ENCODE results near the gene ELFN2. TPM values are rescaled to one million over a fixed set of nuclear protein-coding genes. Genes with fewer than 3 reads are reported as not detected.

Gene ELFN2
- polyA plus RNA-seq, 1 donor from 2014 or later: 4.4 TPM

- H3K79me2 ChIP-seq (replicated peaks; ENCODE audit: insufficient read depth, low read length): no peaks in the 10 kb centered on the region
- TF ChIP-seq EP300 (conservative IDR thresholded peaks at IDR 0.05; ENCODE audit: poor library complexity, severe bottlenecking): no peak
- TF ChIP-seq CTCF (IDR thresholded peaks at IDR 0.05; ENCODE audit: poor library complexity, severe bottlenecking): no peak
- TF ChIP-seq REST (IDR thresholded peaks at IDR 0.05; ENCODE audit: borderline replicate concordance): no peak
- no peak for TF ChIP-seq RAD21 (conservative IDR thresholded peaks at IDR 0.05)
- TF ChIP-seq EZH2 (IDR thresholded peaks at IDR 0.05; ENCODE audit: borderline replicate concordance, insufficient read depth, low read length, poor library complexity, severe bottlenecking): no peak
- no peak for TF ChIP-seq TAF1 (IDR thresholded peaks at IDR 0.05; ENCODE audit: low read depth)
Measured at GRCh38 chr22:37349043-37349814, 78.0 kb downstream of the ELFN2 start.

GRCh38 chr22:37346505-37346895 is 80.8 kb downstream of the ELFN2 start:
- H4K20me1 ChIP-seq (ENCODE audit: insufficient read depth): no peaks in the 10 kb centered on the region
- no peak overlapping the region for H3K9ac ChIP-seq (ENCODE audit: low read length)
- no peaks in the 10 kb centered on the region for H3K9me2 ChIP-seq (ENCODE audit: insufficient read depth, low read length)
- H3K4me3 ChIP-seq (ENCODE audit: low read length): no peak overlapping the region
- no peaks in the 10 kb centered on the region for H3F3A ChIP-seq (ENCODE audit: insufficient read depth, low read length, poor library complexity, severe bottlenecking)
- no peaks in the 10 kb centered on the region for H3K27me3 ChIP-seq (ENCODE audit: insufficient read depth, low read depth, low read length)
- no peak for TF ChIP-seq REST (IDR thresholded peaks at IDR 0.05; ENCODE audit: borderline replicate concordance)
- no peak for TF ChIP-seq SMC3 (conservative IDR thresholded peaks at IDR 0.05; ENCODE audit: poor library complexity)
- TF ChIP-seq EZH2 (IDR thresholded peaks at IDR 0.05; ENCODE audit: borderline replicate concordance, insufficient read depth, low read length, poor library complexity, severe bottlenecking): no peak
- TF ChIP-seq EP300 (conservative IDR thresholded peaks at IDR 0.05; ENCODE audit: poor library complexity, severe bottlenecking): no peak
- TF ChIP-seq CTCF (IDR thresholded peaks at IDR 0.05; ENCODE audit: poor library complexity, severe bottlenecking): no peak
- TF ChIP-seq RAD21 (conservative IDR thresholded peaks at IDR 0.05): no peak
- TF ChIP-seq TAF1 (IDR thresholded peaks at IDR 0.05; ENCODE audit: low read depth): no peak
- no peak overlapping the region for H3K4me2 ChIP-seq (ENCODE audit: low read length)
- H2AFZ ChIP-seq (ENCODE audit: low read depth, low read length): no peak overlapping the region
- no peaks in the 10 kb centered on the region for H3K9me3 ChIP-seq (ENCODE audit: low read length)
- no peaks in the 10 kb centered on the region for H3K36me3 ChIP-seq (ENCODE audit: insufficient read depth, low read length)
- no peak overlapping the region for H3K27ac ChIP-seq (ENCODE audit: low read length)
- no peaks in the 10 kb centered on the region for H3K79me2 ChIP-seq (replicated peaks; ENCODE audit: insufficient read depth, low read length)

More at GRCh38 chr22:37349043-37349814, 78.0 kb downstream of the ELFN2 start:
- H3K27ac ChIP-seq (ENCODE audit: low read length): no peak overlapping the region
- no peak overlapping the region for H3K9ac ChIP-seq (ENCODE audit: low read length)
- H3K9me2 ChIP-seq (ENCODE audit: insufficient read depth, low read length): no peaks in the 10 kb centered on the region
- no peak overlapping the region for H3K4me2 ChIP-seq (ENCODE audit: low read length)
- H4K20me1 ChIP-seq (ENCODE audit: insufficient read depth): no peaks in the 10 kb centered on the region
- no peaks in the 10 kb centered on the region for H3K9me3 ChIP-seq (ENCODE audit: low read length)
- H3F3A ChIP-seq (ENCODE audit: insufficient read depth, low read length, poor library complexity, severe bottlenecking): no peaks in the 10 kb centered on the region
- no peaks in the 10 kb centered on the region for H3K27me3 ChIP-seq (ENCODE audit: insufficient read depth, low read depth, low read length)
- no peaks in the 10 kb centered on the region for H3K36me3 ChIP-seq (ENCODE audit: insufficient read depth, low read length)
- H3K4me3 ChIP-seq (ENCODE audit: low read length): no peak overlapping the region
- no peak overlapping the region for H2AFZ ChIP-seq (ENCODE audit: low read depth, low read length)

Data from neural cell (in vitro differentiated cells).